IPS DF 4.7 (cell line): ENCODE results near the gene ENKUR.

Experiments
- DNase-seq: peaks from one replicate; pipeline ENCODE4 v3.0.0-alpha.2; 2013; ENCODE audit warnings: low spot score; ENCODE audit errors: extremely low read depth

ENKUR gene

GRCh38 chr10:25015828-25016375 lies at the start of gene ENKUR:
ENKUR (minus strand) TSS chr10:25016158; CDS start chr10:25015936, 222 bp downstream.
- peak; percentile 64 for DNase-seq

- no peak for DNase-seq
Measured at GRCh38 chr10:25064401-25064800, 48.4 kb upstream of the ENKUR start.

GRCh38 chr10:25063644-25064043 lies 47.7 kb upstream of the ENKUR start:
- DNase-seq, result no peak

GRCh38 chr10:25063157-25063556 lies 47.2 kb upstream of the ENKUR start:
- DNase-seq, result no peak

GRCh38 chr10:25061711-25062449 lies 45.9 kb upstream of the ENKUR start:
- no peak for DNase-seq

- DNase-seq, result no peak
Measured at GRCh38 chr10:25061125-25061524, 45.2 kb upstream of the ENKUR start.

GRCh38 chr10:25059990-25060389 lies 44.0 kb upstream of the ENKUR start:
- DNase-seq, result no peak

GRCh38 chr10:25057886-25058285 lies 41.9 kb upstream of the ENKUR start:
- no peak for DNase-seq

GRCh38 chr10:25056726-25057125 lies 40.8 kb upstream of the ENKUR start:
- DNase-seq, result no peak

GRCh38 chr10:25052012-25052411 lies 36.1 kb upstream of the ENKUR start:
- DNase-seq, result no peak

GRCh38 chr10:25050402-25050801 lies 34.4 kb upstream of the ENKUR start:
- no peak for DNase-seq

- DNase-seq, result no peak
Measured at GRCh38 chr10:25049966-25050365, 34.0 kb upstream of the ENKUR start.

GRCh38 chr10:25048450-25048849 lies 32.5 kb upstream of the ENKUR start:
- DNase-seq, result no peak

- DNase-seq, result no peak
Measured at GRCh38 chr10:25047591-25048301, 31.8 kb upstream of the ENKUR start.

GRCh38 chr10:25047088-25047487 lies 31.1 kb upstream of the ENKUR start:
- no peak for DNase-seq

- no peak for DNase-seq
Measured at GRCh38 chr10:25046641-25047040, 30.7 kb upstream of the ENKUR start.

GRCh38 chr10:25039531-25039930 lies 23.6 kb upstream of the ENKUR start:
- no peak for DNase-seq

GRCh38 chr10:25038325-25038724 lies 22.4 kb upstream of the ENKUR start:
- no peak for DNase-seq

- DNase-seq, result no peak
Measured at GRCh38 chr10:25036381-25036780, 20.4 kb upstream of the ENKUR start.

GRCh38 chr10:25029519-25029918 lies 13.6 kb upstream of the ENKUR start:
- no peak for DNase-seq

GRCh38 chr10:25028711-25029110 lies 12.8 kb upstream of the ENKUR start:
- DNase-seq, result no peak

GRCh38 chr10:25026463-25026862 lies 10.5 kb upstream of the ENKUR start:
- no peak for DNase-seq

GRCh38 chr10:25024528-25024927 lies 8.6 kb upstream of the ENKUR start:
- no peak for DNase-seq
